Measurements from ENCODE around the gene EML6. TPM values are rescaled to one million over a fixed set of nuclear protein-coding genes. Genes with fewer than 3 reads are reported as not detected.

EML6 gene
- total and polyA plus RNA-seq, 10 of the 15 experiments (the other 5 are each of a cell fraction or from before 2014, with no cell fraction given): 0.09 to 0.67 (median 0.21) TPM

- Histone ChIP-seq H3K79me2 (ENCODE audit: control insufficient read depth, insufficient read depth, low read length) (no peaks in the 10 kb centered on the region), H3K4me3 (peak overlapping the region; percentile 88), H2AFZ (ENCODE audit: control insufficient read depth, low read depth, low read length) (no peak overlapping the region), H3K9me3 (replicated peaks; ENCODE audit: control insufficient read depth, insufficient read depth, low read length) (no peaks in the 10 kb centered on the region), H3K9ac (ENCODE audit: control insufficient read depth, insufficient read depth, low read length) (no peak overlapping the region), H4K20me1 (ENCODE audit: control insufficient read depth, insufficient read depth) (no peaks in the 10 kb centered on the region), H3K4me1 (ENCODE audit: control insufficient read depth, insufficient read depth, low read length) (no peaks in the 10 kb centered on the region), H3K27ac (ENCODE audit: control insufficient read depth, insufficient read depth) (no peak overlapping the region), H3K27me3 (replicated peaks in 1 of 2; ENCODE audit: control insufficient read depth in 2 of 2, insufficient read depth in 2 of 2, low read length in 1 of 2) (peaks cover 7 to 11% of the 10 kb centered on the region in 2 experiments), H3K36me3 (ENCODE audit: control insufficient read depth in 2 of 2, insufficient read depth in 2 of 2, low read length in 1 of 2) (no peaks in the 10 kb centered on the region), H3K4me2 (ENCODE audit: control insufficient read depth, insufficient read depth) (peak overlapping the region; percentile 74)
- in situ Hi-C loops (cut with MboI): loop anchor here (25.0 kb wide), 1 partner anchor 612 kb away; the partner anchor contains the start of gene ACYP2
- FAIRE-seq: no peak
- no peak for TF ChIP-seq SMAD1 (IDR thresholded peaks at IDR 0.05; ENCODE audit: low read depth, partially characterized antibody)
- 0 out of 2 replicates have a peak, but pooled peaks have one; percentile 53 for TF ChIP-seq LARP7 (IDR thresholded peaks at IDR 0.05)
- peak; percentile 20; the same call in 1 of the 2 replicates for TF ChIP-seq IKZF1 (conservative IDR thresholded peaks at IDR 0.05)
- no peak for TF ChIP-seq TCF12 (IDR thresholded peaks at IDR 0.05; ENCODE audit: low read depth, low read length)
- no peak for TF ChIP-seq NR2F1 (conservative IDR thresholded peaks at IDR 0.05)
- TF ChIP-seq GATAD2B (conservative IDR thresholded peaks at IDR 0.05; ENCODE audit: low read depth): 0 out of 2 replicates have a peak, but pooled peaks have one; percentile 31
- TF ChIP-seq SKIL (IDR thresholded peaks at IDR 0.05; ENCODE audit: low read depth, poor library complexity, severe bottlenecking): no peak
- RAD21 ChIA-PET (ENCODE audit: unreplicated experiment): no interaction called here
- POLR2A ChIA-PET: no interaction called here
- DNase-seq (ENCODE audit: low read depth, low spot score): no peak
- no peak for ATAC-seq
- no TSS peak for BruUV-seq (replicated peaks)
- CTCF ChIA-PET: no interaction called here
- intact Hi-C loops (cut with micrococcal nuclease; ENCODE audit: unreplicated experiment): no loop called here
- whole genome bisulfite sequencing (ENCODE audit: insufficient coverage, insufficient replicate concordance, low lambda C conversion rate, missing lambda C conversion rate): 1% methylated on average over 67 of the region's 87 CpGs
- SMC1A ChIA-PET (ENCODE audit: uncharacterized antibody, unreplicated experiment): no interaction called here
Measured at GRCh38 chr2:54724560-54725342, 1.3 kb downstream of the EML6 start.

Measured in GM12878 (cell line).